Measurements from ENCODE around the gene E2F1.
"Not testable (repeated sequence)": the region's sequence is repeated elsewhere in the genome, so short reads cannot be mapped to it uniquely, and the experiment has no call there.

Gene E2F1

DNA sequence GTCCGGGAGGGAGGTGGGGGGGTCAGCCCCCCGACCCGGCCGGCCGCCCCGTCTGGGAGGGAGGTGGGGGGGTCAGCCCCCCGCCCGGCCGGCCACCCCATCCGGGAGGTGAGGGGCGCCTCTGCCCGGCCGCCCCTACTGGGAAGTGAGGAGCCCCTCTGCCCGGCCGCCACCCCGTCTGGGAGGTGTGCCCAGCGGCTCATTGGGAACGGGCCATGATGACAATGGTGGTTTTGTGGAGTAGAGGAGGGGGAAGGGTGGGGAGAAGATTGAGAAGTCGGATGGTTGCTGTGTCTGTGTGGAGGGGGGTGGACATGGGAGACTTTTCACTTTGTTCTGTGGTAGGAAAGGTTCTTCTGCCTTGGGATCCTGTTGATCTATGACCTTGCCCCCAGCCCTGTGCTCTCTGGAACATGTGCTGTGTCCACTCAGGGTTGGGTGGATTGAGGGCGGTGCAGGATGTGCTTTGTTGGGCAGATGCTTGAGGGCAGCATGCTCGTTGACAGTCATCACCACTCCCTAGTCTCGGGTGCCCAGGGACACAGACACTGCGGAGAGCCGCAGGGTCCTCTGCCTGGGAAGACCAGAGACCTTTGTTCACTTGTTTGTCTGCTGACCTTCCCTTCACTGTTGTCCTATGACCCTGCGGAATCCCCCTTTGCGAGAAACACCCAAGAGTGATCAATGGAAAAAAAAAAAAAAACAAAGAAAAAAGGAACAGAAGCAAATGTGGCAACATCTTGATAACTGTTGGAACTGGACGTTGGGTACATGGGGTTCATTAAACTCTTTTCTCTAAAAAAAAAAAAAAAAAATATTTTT, 15.7 kb upstream of the E2F1 start:
- DNase-seq: no peak
- TF ChIP-seq, protein P1, sequence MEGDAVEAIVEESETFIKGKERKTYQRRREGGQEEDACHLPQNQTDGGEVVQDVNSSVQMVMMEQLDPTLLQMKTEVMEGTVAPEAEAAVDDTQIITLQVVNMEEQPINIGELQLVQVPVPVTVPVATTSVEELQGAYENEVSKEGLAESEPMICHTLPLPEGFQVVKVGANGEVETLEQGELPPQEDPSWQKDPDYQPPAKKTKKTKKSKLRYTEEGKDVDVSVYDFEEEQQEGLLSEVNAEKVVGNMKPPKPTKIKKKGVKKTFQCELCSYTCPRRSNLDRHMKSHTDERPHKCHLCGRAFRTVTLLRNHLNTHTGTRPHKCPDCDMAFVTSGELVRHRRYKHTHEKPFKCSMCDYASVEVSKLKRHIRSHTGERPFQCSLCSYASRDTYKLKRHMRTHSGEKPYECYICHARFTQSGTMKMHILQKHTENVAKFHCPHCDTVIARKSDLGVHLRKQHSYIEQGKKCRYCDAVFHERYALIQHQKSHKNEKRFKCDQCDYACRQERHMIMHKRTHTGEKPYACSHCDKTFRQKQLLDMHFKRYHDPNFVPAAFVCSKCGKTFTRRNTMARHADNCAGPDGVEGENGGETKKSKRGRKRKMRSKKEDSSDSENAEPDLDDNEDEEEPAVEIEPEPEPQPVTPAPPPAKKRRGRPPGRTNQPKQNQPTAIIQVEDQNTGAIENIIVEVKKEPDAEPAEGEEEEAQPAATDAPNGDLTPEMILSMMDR (IDR thresholded peaks at IDR 0.05): no peak
- peaks cover 0 to 9% (median 3%) of the 10 kb centered on the region in 4 donors for H3K4me1 ChIP-seq
- peaks cover 0 to 11% (median 10%) of the 10 kb centered on the region in 3 donors for H3K36me3 ChIP-seq
- H3K4me3 ChIP-seq: no peak overlapping the region
- no peak overlapping the region for H3K27ac ChIP-seq
- intact Hi-C loops (cut with DNase I; ENCODE audit: low total_unique reads): no loop called here
- H3K9me3 ChIP-seq: no peaks in the 10 kb centered on the region
- H3K27me3 ChIP-seq: no peaks in the 10 kb centered on the region

GRCh38 chr20:33700696-33701441, 14.7 kb upstream of the E2F1 start:
- H3K4me1 ChIP-seq: peaks cover 0 to 14% (median 4%) of the 10 kb centered on the region in 4 donors
- H3K27ac ChIP-seq; intact Hi-C loops (cut with DNase I; ENCODE audit: low total_unique reads); H3K27me3 ChIP-seq; H3K4me3 ChIP-seq; DNase-seq; H3K9me3 ChIP-seq; H3K36me3 ChIP-seq: not testable (repeated sequence)

- H3K27me3 ChIP-seq; H3K9me3 ChIP-seq; intact Hi-C loops (cut with DNase I; ENCODE audit: low total_unique reads); H3K36me3 ChIP-seq; DNase-seq; H3K27ac ChIP-seq; H3K4me3 ChIP-seq: not testable (repeated sequence)
- H3K4me1 ChIP-seq: peaks cover 0 to 23% (median 12%) of the 10 kb centered on the region in 4 donors
Measured at GRCh38 chr20:33698966-33699365, 12.8 kb upstream of the E2F1 start.

DNA sequence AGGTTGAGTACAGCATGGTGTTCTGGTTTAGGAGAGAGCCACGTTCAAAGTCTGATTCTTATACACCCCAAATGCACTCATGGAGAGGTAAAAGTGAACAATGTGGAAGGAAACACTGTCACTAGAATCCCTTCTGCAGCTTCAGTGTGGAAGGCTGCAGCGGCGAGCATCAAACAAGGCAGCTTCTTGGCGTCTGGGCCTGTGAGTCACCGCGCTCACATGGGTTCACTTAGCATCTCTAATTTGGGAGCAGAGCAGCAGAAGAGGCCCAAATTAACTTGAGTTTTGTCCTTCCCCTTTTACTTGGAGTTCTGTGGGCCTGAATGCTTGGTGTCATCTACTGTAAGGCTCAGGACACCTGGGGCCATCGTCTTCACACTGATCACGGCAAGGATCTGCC, 10.9 kb upstream of the E2F1 start:
- peak; percentile 82 to 86 for DNase-seq
- Histone ChIP-seq H3K36me3 (no peaks in the 10 kb centered on the region), H3K27me3 (no peaks in the 10 kb centered on the region), H3K9me3 (no peaks in the 10 kb centered on the region), H3K4me1 (peaks cover 0 to 26% (median 17%) of the 10 kb centered on the region in 4 donors), H3K4me3 (no peak overlapping the region), H3K27ac (peak overlapping the region; percentile 58 to 70)
- intact Hi-C loops (cut with DNase I; ENCODE audit: low total_unique reads): no loop called here
- TF ChIP-seq, protein P1 (IDR thresholded peaks at IDR 0.05): no peak

DNA sequence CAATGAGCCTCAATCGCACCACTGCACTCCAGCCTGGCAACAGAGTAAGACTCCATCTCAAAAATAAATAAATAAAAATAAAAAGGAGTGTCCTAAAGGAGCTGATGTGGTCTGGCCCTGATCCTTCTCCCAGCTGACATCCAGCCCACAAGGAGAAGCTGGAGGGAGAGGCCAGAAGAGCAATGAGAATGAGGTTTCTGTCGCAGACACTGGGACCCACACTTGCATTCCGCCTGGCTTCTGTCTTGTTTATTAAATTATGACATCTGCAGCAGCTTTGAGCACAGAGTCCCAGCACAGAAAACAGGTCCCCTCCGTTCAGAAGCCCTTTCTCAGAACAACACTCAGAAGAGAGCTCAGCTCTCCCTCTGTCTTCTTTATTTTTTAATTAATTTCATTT, 10.3 kb upstream of the E2F1 start:
- intact Hi-C loops (cut with DNase I; ENCODE audit: low total_unique reads): no loop called here
- H3K9me3 ChIP-seq: no peaks in the 10 kb centered on the region
- H3K27ac ChIP-seq: no peak overlapping the region
- TF ChIP-seq, protein P1 (IDR thresholded peaks at IDR 0.05): no peak
- no peak overlapping the region for H3K4me3 ChIP-seq
- peaks cover 0 to 26% (median 17%) of the 10 kb centered on the region in 4 donors for H3K4me1 ChIP-seq
- no peak for DNase-seq
- no peaks in the 10 kb centered on the region for H3K36me3 ChIP-seq
- H3K27me3 ChIP-seq: no peaks in the 10 kb centered on the region

DNA sequence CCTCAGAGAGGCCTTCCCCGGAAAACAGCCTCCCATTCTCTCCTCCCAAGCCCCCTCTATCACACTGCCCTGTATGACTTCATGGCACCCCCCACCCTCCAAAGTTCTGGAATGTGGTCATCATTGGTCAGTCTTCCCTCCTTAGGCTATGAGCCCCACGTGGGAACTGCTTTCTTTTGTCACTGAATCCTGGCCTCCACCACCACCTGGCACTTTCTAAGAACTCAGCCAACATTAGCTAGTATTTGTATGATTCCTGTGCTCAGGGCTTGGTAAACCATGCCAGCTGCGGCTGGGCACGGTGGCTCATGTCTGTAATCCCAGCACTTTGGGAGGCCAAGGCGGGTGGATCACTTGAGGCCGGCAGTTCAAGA, 8.4 kb upstream of the E2F1 start:
- TF ChIP-seq, protein P1 (IDR thresholded peaks at IDR 0.05): no peak
- Histone ChIP-seq H3K27ac (peak overlapping the region; percentile 72 to 74), H3K9me3 (no peaks in the 10 kb centered on the region), H3K36me3 (no peaks in the 10 kb centered on the region), H3K27me3 (no peaks in the 10 kb centered on the region), H3K4me1 (peaks cover 0 to 26% (median 17%) of the 10 kb centered on the region in 4 donors), H3K4me3 (no peak overlapping the region)
- DNase-seq: no peak
- intact Hi-C loops (cut with DNase I; ENCODE audit: low total_unique reads): no loop called here
